Neural progenitor cell (in vitro differentiated cells): Measurements from ENCODE around the gene PRSS12.

Experiments used
- EZH2 ChIP-seq: fragments of 200-600 bp; sonication (generic); IDR thresholded peaks from 2 replicates; pipeline ENCODE4 v1.6.1; 2017; ENCODE audit warnings: antibody characterized with exemption, mild to moderate bottlenecking, moderate library complexity
- EZH2phosphoT487 ChIP-seq: fragments of 200-600 bp; sonication (generic); IDR thresholded peaks from 2 replicates; pipeline ENCODE4 v1.6.1; 2017; ENCODE audit warnings: antibody characterized with exemption
- TF ChIP-seq, protein P1 (sequence below): fragments of 200-600 bp; sonication (generic); IDR thresholded peaks from 2 replicates; pipeline ENCODE4 v1.5.1; 2017; ENCODE audit warnings: antibody characterized with exemption, mild to moderate bottlenecking

DNA sequence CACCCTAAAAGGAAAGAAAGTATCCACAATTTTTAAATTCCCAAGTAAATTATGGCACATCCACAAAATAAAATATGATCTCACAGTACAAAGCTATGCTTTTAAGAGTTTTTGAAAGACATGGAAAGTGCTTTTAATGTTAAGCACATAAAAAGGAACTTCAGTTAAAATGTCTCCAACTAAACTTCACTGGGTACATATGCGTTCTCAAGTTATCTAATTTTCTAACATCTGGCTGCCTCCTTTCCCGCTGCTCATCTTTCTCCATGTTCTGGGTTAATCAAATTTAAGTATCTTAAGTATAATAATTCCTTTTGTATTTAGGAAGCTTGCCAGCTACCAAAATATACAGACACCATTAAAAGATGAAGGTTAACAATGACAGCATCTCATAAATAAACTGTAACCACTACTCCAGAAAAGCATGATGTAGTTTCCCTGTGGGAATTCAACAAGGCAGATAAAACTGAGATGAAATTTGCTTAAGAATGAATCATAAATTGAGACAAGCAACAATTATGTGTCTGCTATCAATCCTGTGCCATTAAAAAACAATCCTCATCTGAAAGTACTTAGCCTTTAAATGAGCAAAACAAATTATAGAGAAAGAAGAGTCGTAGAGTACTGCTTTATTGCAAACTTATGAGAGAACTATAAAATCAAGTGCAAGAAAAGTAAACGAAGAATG is 25.1 kb downstream of the PRSS12 start:
- TF ChIP-seq, protein P1, sequence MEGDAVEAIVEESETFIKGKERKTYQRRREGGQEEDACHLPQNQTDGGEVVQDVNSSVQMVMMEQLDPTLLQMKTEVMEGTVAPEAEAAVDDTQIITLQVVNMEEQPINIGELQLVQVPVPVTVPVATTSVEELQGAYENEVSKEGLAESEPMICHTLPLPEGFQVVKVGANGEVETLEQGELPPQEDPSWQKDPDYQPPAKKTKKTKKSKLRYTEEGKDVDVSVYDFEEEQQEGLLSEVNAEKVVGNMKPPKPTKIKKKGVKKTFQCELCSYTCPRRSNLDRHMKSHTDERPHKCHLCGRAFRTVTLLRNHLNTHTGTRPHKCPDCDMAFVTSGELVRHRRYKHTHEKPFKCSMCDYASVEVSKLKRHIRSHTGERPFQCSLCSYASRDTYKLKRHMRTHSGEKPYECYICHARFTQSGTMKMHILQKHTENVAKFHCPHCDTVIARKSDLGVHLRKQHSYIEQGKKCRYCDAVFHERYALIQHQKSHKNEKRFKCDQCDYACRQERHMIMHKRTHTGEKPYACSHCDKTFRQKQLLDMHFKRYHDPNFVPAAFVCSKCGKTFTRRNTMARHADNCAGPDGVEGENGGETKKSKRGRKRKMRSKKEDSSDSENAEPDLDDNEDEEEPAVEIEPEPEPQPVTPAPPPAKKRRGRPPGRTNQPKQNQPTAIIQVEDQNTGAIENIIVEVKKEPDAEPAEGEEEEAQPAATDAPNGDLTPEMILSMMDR = no peak
- no peak for TF ChIP-seq EZH2
- TF ChIP-seq EZH2phosphoT487 = no peak
